ENCODE results near the gene PRRG2. TPM values are rescaled to one million over a fixed set of nuclear protein-coding genes. Genes with fewer than 3 reads are reported as not detected.

The PRRG2 gene
- polyA plus RNA-seq, 1 donor (not counting 4 experiments of a cell fraction or from before 2014, with no cell fraction given) = 5.3 TPM

DNA sequence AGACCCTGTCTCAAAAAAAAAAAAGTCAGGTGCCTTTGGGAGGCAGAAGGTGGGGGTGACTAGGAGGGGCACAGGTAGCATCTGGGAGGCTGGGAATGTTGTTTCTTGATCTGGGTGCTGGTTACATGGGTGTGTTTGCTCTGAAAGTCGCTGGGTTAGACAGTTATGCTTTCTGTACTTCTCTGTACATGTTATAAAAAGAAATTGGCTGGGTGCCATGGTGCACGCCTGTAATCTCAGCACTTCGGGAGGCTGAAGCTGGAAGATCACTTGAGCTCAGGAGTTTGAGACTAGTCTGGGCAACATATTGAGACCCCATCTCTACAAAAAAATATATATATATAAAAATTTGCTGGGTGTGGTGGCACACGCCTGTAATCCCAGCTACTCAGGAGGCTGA lies 15.9 kb upstream of the PRRG2 start:
- no peaks in the 10 kb centered on the region for H3K4me1 ChIP-seq (ENCODE audit: control insufficient read depth, extremely low read depth, insufficient read depth, low read length)

DNA sequence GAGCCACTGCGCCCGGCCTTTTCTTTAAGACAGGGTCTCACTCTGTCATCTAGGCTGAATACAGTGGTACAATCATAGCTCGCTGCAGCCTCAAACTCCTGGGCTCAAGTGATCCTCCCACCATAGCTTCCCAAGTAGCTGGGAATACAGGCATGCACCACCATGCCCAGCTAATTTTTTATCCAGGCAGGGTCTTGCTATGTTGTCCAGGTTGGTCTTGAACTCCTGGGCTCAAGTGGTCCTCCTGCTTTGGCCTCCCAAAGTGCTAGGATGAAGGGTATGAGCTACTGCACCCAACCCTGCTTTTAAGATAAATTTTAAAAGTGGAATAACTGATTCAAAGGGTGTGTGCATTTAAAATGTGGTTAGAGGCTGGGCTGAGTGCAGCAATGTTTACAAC lies 14.8 kb upstream of the PRRG2 start:
- Histone ChIP-seq H3K27me3 (ENCODE audit: control insufficient read depth, extremely low read depth, insufficient read depth, low read length) (no peaks in the 10 kb centered on the region), H3K4me1 (ENCODE audit: control insufficient read depth, extremely low read depth, insufficient read depth, low read length) (no peaks in the 10 kb centered on the region), H3K27ac (ENCODE audit: control insufficient read depth, insufficient read depth, low read length) (no peak overlapping the region), H4K20me1 (ENCODE audit: control insufficient read depth, extremely low read depth, insufficient read depth, low read length) (no peaks in the 10 kb centered on the region), H3K79me2 (ENCODE audit: control insufficient read depth, insufficient read depth, low read length) (peaks cover 34% of the 10 kb centered on the region), H3K9me3 (ENCODE audit: control insufficient read depth, low read depth, low read length) (no peaks in the 10 kb centered on the region), H3K36me3 (ENCODE audit: control insufficient read depth in 2 of 2, extremely low read depth in 1 of 2, insufficient read depth in 2 of 2, low read length in 2 of 2) (peaks cover 0 to 1% of the 10 kb centered on the region in 2 experiments), H2AFZ (ENCODE audit: control insufficient read depth, low read length) (no peak overlapping the region), H3K4me2 (ENCODE audit: control insufficient read depth, extremely low read depth, insufficient read depth, low read depth, low read length) (no peak overlapping the region), H3K9me1 (ENCODE audit: control insufficient read depth, extremely low read depth, insufficient read depth, low read length) (no peaks in the 10 kb centered on the region), H3K4me3 (ENCODE audit: control insufficient read depth in 2 of 3, extremely low read depth in 1 of 3, insufficient read depth in 2 of 3, low read depth in 1 of 3, low read length in 3 of 3) (no peak overlapping the region), H3K9ac (ENCODE audit: control insufficient read depth, extremely low read depth, insufficient read depth, low read length) (no peak overlapping the region)
- no peak for FAIRE-seq
- TF ChIP-seq CTCF (optimal IDR thresholded peaks at IDR 0.05 in 1 of 3, IDR thresholded peaks at IDR 0.05 in 1 of 3, conservative IDR thresholded peaks at IDR 0.05 in 1 of 3; ENCODE audit: extremely low read depth in 1 of 3, insufficient read depth in 2 of 3, low read length in 3 of 3) = no peak
- TF ChIP-seq EZH2 (IDR thresholded peaks at IDR 0.05; ENCODE audit: low read length) = no peak
- no peak for DNase-seq (ENCODE audit: low read depth, low spot score)
- dilution Hi-C loops (cut with MboI; ENCODE audit: extremely low pct_ligation_motif_present, low sequenced_read_pairs) = no loop called here

More for the DNA sequence above, 15.9 kb upstream of the PRRG2 start:
- Histone ChIP-seq H3K9ac (ENCODE audit: control insufficient read depth, extremely low read depth, insufficient read depth, low read length) (no peak overlapping the region), H2AFZ (ENCODE audit: control insufficient read depth, low read length) (no peak overlapping the region), H3K4me3 (ENCODE audit: control insufficient read depth in 2 of 3, extremely low read depth in 1 of 3, insufficient read depth in 2 of 3, low read depth in 1 of 3, low read length in 3 of 3) (no peak overlapping the region), H3K9me1 (ENCODE audit: control insufficient read depth, extremely low read depth, insufficient read depth, low read length) (no peaks in the 10 kb centered on the region), H3K36me3 (ENCODE audit: control insufficient read depth in 2 of 2, extremely low read depth in 1 of 2, insufficient read depth in 2 of 2, low read length in 2 of 2) (peaks cover 0 to 1% of the 10 kb centered on the region in 2 experiments), H3K27me3 (ENCODE audit: control insufficient read depth, extremely low read depth, insufficient read depth, low read length) (no peaks in the 10 kb centered on the region), H3K79me2 (ENCODE audit: control insufficient read depth, insufficient read depth, low read length) (peaks cover 28% of the 10 kb centered on the region), H3K27ac (ENCODE audit: control insufficient read depth, insufficient read depth, low read length) (no peak overlapping the region), H4K20me1 (ENCODE audit: control insufficient read depth, extremely low read depth, insufficient read depth, low read length) (no peaks in the 10 kb centered on the region), H3K9me3 (ENCODE audit: control insufficient read depth, low read depth, low read length) (no peaks in the 10 kb centered on the region), H3K4me2 (ENCODE audit: control insufficient read depth, extremely low read depth, insufficient read depth, low read depth, low read length) (no peak overlapping the region)
- DNase-seq (ENCODE audit: low read depth, low spot score) (no peak), FAIRE-seq (no peak)
- dilution Hi-C loops (cut with MboI; ENCODE audit: extremely low pct_ligation_motif_present, low sequenced_read_pairs) = no loop called here
- TF ChIP-seq CTCF (optimal IDR thresholded peaks at IDR 0.05 in 1 of 3, IDR thresholded peaks at IDR 0.05 in 1 of 3, conservative IDR thresholded peaks at IDR 0.05 in 1 of 3; ENCODE audit: extremely low read depth in 1 of 3, insufficient read depth in 2 of 3, low read length in 3 of 3) (no peak), EZH2 (IDR thresholded peaks at IDR 0.05; ENCODE audit: low read length) (no peak)

Measured in keratinocyte (primary cell).